GF-D8 (cell line): ENCODE results near the gene FPR1.
A peak's percentile ranks its signal among the peaks of the same experiment; 100 is the strongest.

Source experiments
- DNase-seq: peaks from one replicate; lab custom pipeline; 2025; lab: John Stamatoyannopoulos, UW

Gene FPR1

GRCh38 chr19:51751655-51752054 lies at the start of gene FPR1:
TSS of gene FPR1 (minus strand) at chr19:51751878. CDS start at chr19:51746994, 4,884 bp downstream.
- DNase-seq, result peak; percentile 33

- no peak for DNase-seq
These were observed 49.0 kb upstream of the FPR1 start for GRCh38 chr19:51800473-51801244.

DNA sequence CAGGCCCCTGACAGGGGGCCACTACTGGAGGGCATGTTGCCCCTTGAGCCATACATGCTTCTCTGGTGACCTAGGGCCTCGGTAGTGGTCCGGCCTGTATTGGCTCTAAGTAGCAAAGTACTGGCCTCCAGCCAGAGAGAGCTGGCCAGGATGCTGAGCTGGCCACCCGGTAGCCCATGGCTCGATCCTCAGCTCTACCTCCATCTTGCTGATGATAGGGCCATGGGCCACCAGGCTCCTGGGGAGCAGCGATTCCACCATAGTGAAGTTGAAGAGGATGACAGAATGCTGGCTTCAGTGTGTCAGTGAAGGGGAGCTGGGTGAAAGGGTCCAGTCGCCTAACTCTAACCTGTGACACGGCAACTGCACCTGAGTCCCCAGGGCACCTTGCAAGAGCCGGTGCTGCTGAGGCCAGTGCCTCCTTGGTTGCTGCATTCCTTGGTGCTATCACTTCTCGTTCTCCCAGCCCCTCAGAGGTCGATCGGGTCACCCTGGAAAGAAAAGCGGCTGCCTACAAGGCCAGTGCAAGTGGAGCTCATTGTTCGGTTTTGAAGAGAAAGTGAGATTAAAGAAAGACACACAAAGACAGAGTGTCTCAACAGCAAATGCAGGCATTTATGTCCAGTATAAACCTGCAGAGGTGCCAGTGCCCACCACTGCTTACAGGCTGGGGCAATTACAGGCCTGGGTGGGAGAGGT lies 48.2 kb upstream of the FPR1 start:
- no peak for DNase-seq

DNA sequence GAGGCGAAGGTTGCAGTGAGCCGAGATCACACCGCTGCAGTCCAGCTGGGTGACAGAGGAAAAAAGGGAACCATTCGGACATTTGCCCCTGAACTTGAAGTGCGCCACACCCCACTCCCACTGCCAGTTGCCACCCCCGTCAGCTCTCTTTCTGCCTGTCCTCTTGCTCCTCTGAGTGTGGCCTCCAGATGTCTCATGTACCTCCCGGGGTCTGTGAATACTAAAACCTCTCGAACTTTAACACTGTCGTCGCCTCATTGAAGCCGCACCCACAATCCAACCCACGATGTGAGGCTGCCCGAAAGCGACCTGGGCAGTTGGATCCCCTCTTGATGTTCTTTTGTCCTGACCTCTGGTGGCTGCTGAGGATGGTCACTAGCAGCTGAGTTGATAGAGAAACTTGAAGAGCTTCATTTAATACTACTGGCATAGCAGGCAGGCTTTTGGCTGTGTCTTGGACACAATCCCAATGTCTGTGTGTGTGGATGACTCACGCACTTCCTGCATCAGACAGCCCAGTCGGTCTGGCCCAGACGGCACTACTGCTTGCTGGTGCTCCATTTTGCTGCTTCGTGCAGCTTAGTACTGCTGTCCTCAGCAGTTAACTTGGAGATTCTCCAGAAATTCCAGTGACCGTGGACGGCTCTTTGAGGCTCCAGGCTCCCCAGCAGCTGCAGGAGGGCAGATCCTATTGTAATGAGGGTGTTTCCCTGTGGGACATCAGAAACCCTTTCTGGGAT lies 47.5 kb upstream of the FPR1 start:
- no peak for DNase-seq

DNA sequence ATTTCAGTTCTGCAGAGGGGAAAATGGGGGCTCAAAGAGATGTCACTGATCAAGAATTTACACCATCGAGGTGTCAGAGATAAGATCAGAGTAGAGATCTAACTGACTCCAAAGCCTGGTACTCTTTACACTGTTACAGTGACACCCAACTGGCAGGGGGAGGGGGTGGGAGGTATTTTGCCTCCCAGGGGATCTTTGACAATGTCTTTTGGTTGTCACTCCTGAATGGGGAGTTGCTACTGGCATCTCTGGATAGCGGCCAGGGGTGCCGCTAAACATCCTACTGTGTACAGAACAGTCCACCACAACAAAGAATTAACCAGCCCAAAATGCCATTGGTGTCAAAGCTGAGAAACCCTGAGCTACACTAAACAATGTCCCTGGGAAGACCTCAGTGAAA lies 46.4 kb upstream of the FPR1 start:
- no peak for DNase-seq

GRCh38 chr19:51797480-51797879 lies 45.8 kb upstream of the FPR1 start:
- no peak for DNase-seq

DNA sequence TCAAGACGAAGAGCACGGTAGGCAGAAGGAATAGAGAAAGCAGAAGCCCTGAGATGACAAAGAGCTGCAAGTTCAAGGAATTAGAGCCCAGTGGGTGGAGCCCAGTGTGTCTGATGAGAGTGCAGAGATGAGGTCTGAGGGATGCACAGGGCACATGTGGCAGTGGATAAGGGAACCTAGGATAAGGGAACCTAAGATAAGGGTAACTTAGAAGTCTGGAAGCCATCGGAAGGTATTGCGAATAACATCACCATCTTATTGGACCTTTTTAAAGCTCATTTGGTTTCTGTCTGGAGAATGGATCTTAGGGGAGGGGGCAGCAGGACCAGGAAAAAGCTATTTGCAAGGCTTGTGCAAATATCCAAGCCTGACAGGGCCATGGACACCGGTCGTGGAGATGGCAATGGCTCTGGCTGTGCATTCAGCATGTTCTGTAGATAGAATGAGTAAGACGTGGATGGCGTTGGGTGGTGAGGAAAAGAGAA lies 44.6 kb upstream of the FPR1 start:
- no peak for DNase-seq

DNA sequence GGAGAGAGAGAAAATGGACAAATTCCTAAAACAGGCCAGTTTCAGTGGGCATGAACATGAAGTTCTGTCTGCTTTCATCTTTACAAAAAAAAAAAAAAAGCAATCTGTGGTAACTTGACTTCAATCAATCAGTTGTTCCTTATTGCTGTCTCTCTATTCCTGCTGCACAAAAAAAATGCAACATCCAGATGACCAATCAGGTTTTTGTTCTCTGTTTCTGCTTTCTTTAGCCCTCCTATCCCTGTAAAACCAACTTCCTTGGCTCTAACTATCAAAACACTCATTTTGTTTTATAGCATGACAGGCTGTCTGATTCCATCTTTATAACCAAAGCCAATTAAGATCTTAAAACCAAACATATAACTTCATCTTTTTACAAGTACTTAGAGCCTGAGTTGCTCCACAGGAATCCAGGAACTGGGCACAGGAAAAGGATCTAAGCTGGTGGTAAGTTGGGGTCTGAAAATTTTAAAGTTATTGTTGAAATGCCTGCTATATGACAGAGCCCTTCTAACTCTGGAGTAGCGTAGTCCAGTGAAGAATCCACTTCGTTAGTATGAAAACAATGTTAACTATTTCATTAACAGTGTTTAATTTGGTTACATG lies 43.3 kb upstream of the FPR1 start, which contains the start of gene FPR3:
Gene FPR3 (plus strand): TSS at position 273 of the 606 bp plus-strand sequence. CDS start 28,592 bp downstream, outside the sequence.
- no peak for DNase-seq

- no peak for DNase-seq
These were observed 42.3 kb upstream of the FPR1 start for GRCh38 chr19:51793994-51794393.

- no peak for DNase-seq
These were observed 41.3 kb upstream of the FPR1 start for GRCh38 chr19:51792932-51793331.

GRCh38 chr19:51789061-51789795 lies 37.5 kb upstream of the FPR1 start:
- no peak for DNase-seq

DNA sequence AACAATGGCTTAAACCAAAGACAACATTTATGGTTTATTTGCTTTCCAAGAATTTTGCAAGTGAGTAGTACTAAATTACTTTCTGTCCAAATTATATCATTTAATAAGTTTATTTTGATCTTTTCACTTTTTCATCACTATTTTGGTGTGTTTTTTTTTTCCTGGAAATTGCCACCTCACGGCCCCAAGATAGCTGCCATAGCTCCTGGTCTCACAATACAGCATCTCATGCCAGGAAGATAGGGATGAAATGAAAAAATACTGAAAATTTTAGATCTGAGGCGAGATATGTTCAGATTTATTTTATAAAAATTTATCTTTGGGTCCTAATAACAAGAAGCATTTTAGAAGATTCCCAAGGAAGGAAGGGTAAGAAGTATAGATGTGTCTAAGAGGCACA lies 36.4 kb upstream of the FPR1 start:
- DNase-seq, result no peak

DNA sequence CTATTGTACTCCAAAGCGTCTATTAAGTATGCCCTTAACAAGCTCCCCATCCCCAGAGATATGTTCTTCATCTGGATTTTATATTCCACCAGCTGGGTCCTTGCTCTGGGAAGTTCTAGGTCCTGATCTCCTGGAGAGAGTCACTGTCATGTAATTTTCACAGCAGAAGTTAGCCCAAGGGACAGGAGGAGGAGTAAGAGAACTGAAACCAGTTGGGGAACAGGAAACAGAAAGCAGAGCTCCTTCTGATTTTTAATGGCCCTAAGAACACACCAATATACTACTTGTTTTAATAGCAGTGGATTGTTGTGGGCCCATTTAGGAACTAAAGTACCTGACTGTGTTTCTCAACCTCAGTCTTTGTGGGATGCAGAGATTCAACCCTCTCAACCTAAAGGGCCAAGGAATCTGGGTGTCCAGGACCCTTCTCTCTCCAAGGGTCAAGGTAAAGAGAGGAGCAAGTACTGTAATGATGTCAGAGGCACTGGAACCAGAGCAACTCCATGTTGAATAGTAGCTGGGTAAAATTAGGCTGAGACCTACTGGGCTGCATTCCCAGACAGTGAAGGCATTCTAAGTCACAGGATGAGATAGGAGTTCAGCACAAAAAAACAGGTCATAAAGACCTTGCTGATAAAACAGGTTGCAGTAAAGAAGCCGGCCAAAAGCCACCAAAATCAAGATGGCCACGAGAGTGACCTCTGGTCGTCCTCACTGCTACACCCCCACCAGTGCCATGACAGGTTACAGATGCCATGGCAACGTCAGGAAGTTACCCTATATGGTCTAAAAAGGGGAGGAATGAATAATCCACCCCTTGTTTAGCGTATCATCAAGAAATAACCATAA lies 35.2 kb upstream of the FPR1 start:
- no peak for DNase-seq

DNA sequence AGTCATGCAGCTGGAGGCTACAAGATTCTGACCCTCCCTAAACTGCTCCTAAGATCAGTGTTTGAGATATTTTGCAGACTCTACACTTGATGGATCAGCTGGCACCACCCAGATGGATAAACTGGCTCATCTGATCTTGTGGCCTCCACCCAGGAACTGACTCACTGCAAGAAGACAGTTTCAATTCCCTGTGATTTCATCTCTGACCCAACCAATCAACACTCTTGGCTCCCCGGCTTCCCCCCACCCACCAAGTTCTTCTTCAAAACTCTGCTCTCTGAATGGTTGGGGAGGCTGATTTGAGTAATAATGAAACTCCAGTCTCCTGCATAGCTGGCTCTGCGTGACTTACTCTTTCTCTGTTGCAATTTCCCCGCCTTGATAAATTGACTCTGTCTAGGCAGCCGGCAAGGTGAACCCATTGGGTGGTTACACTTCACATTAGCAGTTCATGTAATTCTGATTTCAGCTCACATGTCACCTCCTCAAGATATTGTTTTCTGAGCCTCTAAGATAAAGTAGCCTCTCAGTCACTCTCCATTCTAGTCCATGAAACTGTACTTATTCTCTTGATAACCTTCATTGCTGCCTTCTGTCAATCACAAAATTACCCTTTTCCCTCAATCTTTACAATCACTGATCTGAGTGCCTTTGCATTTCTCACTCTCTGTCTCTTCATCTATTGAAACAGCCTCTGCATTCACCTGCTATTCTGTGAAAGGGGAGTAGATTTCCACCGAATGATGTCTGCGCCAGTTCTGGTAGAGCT lies 33.4 kb upstream of the FPR1 start:
- DNase-seq, result no peak

DNA sequence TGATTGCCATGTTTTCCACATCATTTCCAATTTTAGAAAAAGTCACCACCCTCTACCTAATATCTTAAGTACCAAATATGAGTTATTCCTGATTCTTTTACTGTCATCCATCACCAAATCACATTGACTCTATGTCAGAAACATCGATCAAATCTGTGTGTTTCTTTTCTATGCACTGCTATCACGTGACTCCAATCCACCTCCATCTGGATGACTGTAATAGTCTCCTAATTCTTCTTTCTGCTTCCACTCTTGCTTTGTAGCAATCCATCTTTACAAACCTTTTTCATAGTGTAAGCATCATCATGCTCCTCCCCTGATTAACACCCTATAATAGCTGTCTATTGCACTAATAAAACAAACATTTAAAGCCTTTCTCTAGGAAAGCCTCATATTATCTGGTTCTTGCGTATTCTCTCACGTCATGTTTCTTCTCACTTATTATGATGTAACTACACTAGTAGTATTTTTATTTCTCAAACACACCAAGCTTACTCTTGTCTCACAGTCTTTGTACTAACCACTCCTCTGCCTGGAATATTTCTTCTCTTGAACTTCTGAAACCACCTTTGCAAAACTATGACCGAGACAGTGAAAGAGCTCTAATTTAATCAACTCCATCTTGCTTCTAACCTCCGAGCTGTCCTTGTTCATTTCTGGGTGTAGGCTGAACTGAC lies 32.6 kb upstream of the FPR1 start:
- no peak for DNase-seq

DNA sequence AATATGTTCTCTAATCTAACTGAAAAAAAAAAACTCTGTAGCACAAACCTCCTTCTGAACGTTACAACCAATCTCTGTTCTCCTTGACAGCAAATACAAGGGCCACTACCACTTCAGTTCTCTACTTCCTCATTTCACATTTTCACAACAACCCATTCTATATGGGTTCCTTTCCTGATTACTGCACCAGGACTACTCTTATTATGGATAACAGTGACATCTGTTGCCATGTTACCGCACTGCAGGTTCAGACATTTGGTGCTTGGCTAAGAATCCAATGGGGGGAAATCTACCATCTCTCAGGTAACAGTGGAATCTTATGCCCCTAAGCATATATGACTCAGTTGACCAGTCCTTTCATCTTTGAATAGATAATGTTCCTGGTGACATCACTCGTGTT lies 31.7 kb upstream of the FPR1 start:
- DNase-seq, result peak; percentile 82

DNA sequence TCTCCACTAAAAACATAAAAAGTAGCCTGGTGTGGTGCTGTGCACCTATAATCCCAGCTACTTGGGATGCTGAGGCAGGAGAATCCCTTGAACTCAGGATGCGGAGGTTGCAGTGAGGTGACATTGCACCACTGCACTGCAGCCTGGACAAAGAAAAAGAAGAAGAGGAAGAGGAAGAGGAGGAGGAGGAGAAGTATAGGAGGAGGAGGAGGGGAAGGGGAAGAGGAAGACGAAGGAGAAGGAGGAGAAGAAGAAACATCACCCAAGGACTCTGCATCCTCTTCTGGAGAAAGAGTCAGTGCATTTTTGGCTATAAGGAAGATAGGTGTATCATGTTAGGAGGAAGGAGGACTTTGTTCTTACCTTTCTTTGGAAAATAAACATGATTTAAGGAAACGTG lies 30.3 kb upstream of the FPR1 start:
- no peak for DNase-seq

- no peak for DNase-seq
These were observed 28.6 kb upstream of the FPR1 start for GRCh38 chr19:51780270-51780669.

GRCh38 chr19:51779703-51780102 lies 28.0 kb upstream of the FPR1 start:
- no peak for DNase-seq
